Measurements from ENCODE around the gene WDR90. TPM values are rescaled to one million over a fixed set of nuclear protein-coding genes. Genes with fewer than 3 reads are reported as not detected.

Gene WDR90
- total and polyA plus RNA-seq, 2 experiments from 2014 or later, result 25.9 to 42.2 TPM

DNA sequence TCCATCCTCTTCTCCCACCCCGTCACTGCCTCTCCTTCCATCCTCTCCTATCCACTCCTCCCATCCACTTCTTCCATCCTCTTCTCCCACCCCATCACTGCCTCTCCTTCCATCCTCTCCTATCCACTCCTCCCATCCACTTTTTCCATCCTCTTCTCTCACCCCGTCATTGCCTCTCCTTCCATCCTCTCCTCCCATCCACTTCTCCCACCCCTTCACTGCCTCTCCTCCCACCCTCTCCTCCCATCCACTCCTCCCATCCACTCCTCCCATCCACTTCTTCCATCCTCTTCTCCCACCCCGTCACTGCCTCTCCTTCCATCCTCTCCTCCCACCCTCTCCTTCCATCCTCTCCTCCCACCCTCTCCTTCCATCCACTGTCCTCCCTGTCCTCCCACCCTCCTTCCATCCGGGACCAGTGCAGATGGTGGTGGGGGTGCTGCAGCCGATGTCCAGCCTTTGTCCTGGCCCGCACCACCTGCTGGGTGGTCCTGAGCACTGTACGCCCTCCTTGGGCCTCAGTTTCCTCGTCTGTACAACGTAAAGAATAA is 17.3 kb upstream of the WDR90 start:
- Mint-ChIP-seq H3K36me3 (ENCODE audit: low read depth) (no peaks in the 10 kb centered on the region), H3K27ac (no peak overlapping the region), H3K4me1 (peaks cover 12% of the 10 kb centered on the region), H3K27me3 (ENCODE audit: insufficient read depth, low read depth, poor library complexity) (peaks cover 19% of the 10 kb centered on the region), H3K4me3 (no peak overlapping the region; the same call in 1 of the 3 replicates), H3K9me3 (peaks cover 4% of the 10 kb centered on the region; the same call in 2 of the 3 replicates)
- H3K36me3 ChIP-seq (ENCODE audit: insufficient read depth), result no peaks in the 10 kb centered on the region
- H3K4me3 ChIP-seq, result no peak overlapping the region
- no peaks in the 10 kb centered on the region; the same call in 1 of the 2 replicates for H3K79me2 ChIP-seq (replicated peaks; ENCODE audit: insufficient read depth)
- H3K9me2 ChIP-seq (ENCODE audit: insufficient read depth), result no peaks in the 10 kb centered on the region
- H3K4me1 ChIP-seq (ENCODE audit: insufficient read depth), result peaks cover 13% of the 10 kb centered on the region
- H3F3A ChIP-seq (replicated peaks; ENCODE audit: low read depth), result no peaks in the 10 kb centered on the region
- H4K20me1 ChIP-seq (replicated peaks; ENCODE audit: insufficient read depth), result no peaks in the 10 kb centered on the region
- no peak for TF ChIP-seq JUNB (IDR thresholded peaks at IDR 0.05; ENCODE audit: unreplicated experiment)
- TF ChIP-seq, protein P1, sequence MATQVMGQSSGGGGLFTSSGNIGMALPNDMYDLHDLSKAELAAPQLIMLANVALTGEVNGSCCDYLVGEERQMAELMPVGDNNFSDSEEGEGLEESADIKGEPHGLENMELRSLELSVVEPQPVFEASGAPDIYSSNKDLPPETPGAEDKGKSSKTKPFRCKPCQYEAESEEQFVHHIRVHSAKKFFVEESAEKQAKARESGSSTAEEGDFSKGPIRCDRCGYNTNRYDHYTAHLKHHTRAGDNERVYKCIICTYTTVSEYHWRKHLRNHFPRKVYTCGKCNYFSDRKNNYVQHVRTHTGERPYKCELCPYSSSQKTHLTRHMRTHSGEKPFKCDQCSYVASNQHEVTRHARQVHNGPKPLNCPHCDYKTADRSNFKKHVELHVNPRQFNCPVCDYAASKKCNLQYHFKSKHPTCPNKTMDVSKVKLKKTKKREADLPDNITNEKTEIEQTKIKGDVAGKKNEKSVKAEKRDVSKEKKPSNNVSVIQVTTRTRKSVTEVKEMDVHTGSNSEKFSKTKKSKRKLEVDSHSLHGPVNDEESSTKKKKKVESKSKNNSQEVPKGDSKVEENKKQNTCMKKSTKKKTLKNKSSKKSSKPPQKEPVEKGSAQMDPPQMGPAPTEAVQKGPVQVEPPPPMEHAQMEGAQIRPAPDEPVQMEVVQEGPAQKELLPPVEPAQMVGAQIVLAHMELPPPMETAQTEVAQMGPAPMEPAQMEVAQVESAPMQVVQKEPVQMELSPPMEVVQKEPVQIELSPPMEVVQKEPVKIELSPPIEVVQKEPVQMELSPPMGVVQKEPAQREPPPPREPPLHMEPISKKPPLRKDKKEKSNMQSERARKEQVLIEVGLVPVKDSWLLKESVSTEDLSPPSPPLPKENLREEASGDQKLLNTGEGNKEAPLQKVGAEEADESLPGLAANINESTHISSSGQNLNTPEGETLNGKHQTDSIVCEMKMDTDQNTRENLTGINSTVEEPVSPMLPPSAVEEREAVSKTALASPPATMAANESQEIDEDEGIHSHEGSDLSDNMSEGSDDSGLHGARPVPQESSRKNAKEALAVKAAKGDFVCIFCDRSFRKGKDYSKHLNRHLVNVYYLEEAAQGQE (IDR thresholded peaks at IDR 0.05; ENCODE audit: unreplicated experiment), result no peak
- TF ChIP-seq, protein P2, sequence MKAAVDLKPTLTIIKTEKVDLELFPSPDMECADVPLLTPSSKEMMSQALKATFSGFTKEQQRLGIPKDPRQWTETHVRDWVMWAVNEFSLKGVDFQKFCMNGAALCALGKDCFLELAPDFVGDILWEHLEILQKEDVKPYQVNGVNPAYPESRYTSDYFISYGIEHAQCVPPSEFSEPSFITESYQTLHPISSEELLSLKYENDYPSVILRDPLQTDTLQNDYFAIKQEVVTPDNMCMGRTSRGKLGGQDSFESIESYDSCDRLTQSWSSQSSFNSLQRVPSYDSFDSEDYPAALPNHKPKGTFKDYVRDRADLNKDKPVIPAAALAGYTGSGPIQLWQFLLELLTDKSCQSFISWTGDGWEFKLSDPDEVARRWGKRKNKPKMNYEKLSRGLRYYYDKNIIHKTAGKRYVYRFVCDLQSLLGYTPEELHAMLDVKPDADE (IDR thresholded peaks at IDR 0.05), result no peak
- no peak for TF ChIP-seq ZNF114 (CRISPR knock-in tag; IDR thresholded peaks at IDR 0.05)
- no peak for TF ChIP-seq STAT1 (IDR thresholded peaks at IDR 0.05; ENCODE audit: unreplicated experiment)
- TF ChIP-seq POLR2AphosphoS5 (IDR thresholded peaks at IDR 0.05; ENCODE audit: low read depth), result no peak; the same call in 1 of the 2 replicates
- TF ChIP-seq EZH2phosphoT487 (IDR thresholded peaks at IDR 0.05; ENCODE audit: unreplicated experiment), result no peak
- TF ChIP-seq, protein P3, sequence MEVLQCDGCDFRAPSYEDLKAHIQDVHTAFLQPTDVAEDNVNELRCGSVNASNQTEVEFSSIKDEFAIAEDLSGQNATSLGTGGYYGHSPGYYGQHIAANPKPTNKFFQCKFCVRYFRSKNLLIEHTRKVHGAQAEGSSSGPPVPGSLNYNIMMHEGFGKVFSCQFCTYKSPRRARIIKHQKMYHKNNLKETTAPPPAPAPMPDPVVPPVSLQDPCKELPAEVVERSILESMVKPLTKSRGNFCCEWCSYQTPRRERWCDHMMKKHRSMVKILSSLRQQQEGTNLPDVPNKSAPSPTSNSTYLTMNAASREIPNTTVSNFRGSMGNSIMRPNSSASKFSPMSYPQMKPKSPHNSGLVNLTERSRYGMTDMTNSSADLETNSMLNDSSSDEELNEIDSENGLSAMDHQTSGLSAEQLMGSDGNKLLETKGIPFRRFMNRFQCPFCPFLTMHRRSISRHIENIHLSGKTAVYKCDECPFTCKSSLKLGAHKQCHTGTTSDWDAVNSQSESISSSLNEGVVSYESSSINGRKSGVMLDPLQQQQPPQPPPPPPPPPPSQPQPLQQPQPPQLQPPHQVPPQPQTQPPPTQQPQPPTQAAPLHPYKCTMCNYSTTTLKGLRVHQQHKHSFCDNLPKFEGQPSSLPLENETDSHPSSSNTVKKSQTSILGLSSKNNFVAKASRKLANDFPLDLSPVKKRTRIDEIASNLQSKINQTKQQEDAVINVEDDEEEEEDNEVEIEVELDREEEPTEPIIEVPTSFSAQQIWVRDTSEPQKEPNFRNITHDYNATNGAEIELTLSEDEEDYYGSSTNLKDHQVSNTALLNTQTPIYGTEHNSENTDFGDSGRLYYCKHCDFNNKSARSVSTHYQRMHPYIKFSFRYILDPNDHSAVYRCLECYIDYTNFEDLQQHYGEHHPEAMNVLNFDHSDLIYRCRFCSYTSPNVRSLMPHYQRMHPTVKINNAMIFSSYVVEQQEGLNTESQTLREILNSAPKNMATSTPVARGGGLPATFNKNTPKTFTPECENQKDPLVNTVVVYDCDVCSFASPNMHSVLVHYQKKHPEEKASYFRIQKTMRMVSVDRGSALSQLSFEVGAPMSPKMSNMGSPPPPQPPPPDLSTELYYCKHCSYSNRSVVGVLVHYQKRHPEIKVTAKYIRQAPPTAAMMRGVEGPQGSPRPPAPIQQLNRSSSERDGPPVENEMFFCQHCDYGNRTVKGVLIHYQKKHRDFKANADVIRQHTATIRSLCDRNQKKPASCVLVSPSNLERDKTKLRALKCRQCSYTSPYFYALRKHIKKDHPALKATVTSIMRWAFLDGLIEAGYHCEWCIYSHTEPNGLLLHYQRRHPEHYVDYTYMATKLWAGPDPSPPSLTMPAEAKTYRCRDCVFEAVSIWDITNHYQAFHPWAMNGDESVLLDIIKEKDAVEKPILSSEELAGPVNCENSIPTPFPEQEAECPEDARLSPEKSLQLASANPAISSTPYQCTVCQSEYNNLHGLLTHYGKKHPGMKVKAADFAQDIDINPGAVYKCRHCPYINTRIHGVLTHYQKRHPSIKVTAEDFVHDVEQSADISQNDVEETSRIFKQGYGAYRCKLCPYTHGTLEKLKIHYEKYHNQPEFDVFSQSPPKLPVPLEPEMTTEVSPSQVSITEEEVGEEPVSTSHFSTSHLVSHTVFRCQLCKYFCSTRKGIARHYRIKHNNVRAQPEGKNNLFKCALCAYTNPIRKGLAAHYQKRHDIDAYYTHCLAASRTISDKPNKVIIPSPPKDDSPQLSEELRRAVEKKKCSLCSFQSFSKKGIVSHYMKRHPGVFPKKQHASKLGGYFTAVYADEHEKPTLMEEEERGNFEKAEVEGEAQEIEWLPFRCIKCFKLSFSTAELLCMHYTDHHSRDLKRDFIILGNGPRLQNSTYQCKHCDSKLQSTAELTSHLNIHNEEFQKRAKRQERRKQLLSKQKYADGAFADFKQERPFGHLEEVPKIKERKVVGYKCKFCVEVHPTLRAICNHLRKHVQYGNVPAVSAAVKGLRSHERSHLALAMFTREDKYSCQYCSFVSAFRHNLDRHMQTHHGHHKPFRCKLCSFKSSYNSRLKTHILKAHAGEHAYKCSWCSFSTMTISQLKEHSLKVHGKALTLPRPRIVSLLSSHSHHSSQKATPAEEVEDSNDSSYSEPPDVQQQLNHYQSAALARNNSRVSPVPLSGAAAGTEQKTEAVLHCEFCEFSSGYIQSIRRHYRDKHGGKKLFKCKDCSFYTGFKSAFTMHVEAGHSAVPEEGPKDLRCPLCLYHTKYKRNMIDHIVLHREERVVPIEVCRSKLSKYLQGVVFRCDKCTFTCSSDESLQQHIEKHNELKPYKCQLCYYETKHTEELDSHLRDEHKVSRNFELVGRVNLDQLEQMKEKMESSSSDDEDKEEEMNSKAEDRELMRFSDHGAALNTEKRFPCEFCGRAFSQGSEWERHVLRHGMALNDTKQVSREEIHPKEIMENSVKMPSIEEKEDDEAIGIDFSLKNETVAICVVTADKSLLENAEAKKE (CRISPR knock-in tag; IDR thresholded peaks at IDR 0.05), result no peak
- no peak for TF ChIP-seq EZH2 (IDR thresholded peaks at IDR 0.05; ENCODE audit: low read depth, unreplicated experiment)
- H2AFZ ChIP-seq, result no peak overlapping the region
- H3K27me3 ChIP-seq (ENCODE audit: insufficient read depth), result no peaks in the 10 kb centered on the region
- DNase-seq (ENCODE audit: low spot score) (no peak), ATAC-seq (no peak)
- no peak overlapping the region for H3K27ac ChIP-seq (ENCODE audit: low read depth)
- no peak overlapping the region for H3K4me2 ChIP-seq
